AG20443 (cell line): ENCODE results near the gene ARHGEF12.

ENCODE experiments used
- DNase-seq: peaks from one replicate; pipeline ENCODE4 v3.0.0; 2012; ENCODE audit warnings: low spot score, mixed read lengths

ARHGEF12 gene

DNA sequence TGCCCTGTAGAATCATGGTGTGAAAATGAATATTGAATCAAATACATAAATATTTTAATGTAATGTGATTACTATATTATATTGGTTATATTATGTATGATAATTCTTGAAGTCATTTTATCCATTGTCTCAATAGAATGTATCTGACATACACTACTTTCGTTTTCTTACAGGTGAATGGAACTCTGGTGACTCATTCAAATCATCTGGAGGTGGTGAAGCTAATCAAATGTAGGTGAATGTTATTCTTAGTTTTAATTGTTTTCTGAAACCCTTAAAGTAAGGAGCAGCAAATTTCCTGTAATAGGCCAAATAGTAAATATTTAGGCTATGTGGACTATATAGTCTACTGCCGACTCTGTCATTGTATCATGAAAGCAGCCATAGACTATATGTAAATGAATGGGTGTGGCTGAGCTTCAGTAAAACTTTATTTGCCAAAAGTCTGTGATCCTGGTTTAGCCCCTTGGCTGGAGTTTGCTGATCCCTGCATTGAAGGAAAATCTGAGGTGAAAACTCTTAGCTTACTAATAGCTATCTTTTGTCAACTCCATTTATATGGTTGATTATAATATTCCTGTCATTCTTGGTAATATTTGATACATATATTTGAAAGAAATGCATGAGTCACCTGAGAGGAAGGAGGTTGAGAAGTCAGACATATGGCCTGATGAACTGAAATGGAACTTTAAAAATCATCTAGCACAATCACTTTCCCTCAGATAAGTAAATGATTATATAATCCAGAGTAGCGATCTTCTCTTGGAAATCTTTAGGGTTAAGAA, 88.2 kb downstream of the ARHGEF12 start:
- no peak for DNase-seq

DNA sequence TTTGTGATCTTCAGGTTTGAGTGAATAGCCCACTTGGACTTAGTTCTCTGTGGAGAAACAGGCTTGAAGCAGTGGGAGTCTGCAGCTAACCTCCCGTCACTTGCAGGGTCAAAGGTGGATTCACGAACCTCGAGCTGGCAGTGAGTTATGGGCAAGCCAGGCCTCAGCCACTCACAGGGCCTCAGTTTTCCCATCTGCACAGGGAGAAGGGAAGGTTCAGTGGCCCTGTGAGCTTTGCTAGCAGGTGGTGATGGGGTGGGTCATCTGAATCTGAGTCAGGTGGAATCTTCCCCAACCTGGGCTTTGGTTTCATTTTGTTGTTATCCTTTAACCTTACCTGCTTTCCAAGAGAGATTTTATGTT, 88.7 kb downstream of the ARHGEF12 start:
- no peak for DNase-seq

DNA sequence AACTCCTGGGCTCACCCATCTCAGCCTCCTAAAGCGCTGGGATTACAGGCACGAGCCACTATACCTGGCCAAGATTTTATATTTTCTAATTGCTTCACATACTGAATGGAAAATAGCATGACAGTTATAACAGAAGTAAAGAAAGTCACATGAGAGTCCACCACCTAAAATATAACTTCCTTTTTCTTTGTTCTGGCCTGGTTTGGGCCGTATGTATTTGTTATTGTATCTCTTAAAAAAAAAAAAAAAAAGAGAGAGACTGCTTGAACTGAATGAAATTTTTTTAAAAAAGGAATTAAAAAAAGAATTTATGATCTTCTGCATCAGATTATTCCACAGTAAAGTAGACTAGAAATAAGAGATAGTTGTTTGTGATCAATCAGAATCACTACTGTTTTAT, 89.3 kb downstream of the ARHGEF12 start:
- DNase-seq = no peak

DNA sequence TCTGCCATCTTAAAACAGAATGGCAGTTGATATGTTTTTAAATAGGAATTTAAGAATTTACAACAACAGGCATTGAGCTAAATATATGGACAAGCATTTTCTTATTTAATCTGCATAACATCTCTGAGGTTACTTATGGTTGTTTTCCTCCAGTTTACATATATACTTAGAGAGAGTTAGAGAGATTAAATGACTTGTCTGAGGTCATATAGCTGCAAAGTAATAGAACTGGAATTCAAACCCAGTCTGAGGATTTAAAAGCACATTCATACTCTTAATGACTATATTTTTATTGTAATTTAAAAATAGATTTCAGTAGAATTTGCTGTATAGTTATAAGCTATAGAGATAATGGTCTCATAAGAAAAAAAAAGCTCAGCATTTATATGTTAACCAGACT, 93.9 kb downstream of the ARHGEF12 start:
- no peak for DNase-seq

DNA sequence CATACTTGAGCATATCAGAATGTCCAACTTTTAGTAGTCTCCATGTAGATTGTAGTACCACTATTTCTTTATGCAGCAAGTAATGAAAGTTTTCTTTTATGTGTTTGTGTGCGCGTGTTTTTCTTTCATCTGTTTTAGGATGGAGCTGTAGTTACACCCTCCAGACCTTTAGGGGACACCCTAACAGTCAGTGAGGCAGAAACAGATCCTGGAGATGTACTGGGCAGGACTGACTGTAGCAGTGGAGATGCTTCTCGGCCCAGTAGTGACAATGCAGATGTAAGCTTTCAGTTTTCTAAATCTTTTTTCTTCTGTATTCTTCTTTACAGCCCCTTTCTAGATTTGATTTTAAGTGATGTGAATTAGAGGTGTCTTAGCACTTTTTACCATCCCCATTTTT, 95.4 kb downstream of the ARHGEF12 start:
- peak; percentile 63 for DNase-seq

DNA sequence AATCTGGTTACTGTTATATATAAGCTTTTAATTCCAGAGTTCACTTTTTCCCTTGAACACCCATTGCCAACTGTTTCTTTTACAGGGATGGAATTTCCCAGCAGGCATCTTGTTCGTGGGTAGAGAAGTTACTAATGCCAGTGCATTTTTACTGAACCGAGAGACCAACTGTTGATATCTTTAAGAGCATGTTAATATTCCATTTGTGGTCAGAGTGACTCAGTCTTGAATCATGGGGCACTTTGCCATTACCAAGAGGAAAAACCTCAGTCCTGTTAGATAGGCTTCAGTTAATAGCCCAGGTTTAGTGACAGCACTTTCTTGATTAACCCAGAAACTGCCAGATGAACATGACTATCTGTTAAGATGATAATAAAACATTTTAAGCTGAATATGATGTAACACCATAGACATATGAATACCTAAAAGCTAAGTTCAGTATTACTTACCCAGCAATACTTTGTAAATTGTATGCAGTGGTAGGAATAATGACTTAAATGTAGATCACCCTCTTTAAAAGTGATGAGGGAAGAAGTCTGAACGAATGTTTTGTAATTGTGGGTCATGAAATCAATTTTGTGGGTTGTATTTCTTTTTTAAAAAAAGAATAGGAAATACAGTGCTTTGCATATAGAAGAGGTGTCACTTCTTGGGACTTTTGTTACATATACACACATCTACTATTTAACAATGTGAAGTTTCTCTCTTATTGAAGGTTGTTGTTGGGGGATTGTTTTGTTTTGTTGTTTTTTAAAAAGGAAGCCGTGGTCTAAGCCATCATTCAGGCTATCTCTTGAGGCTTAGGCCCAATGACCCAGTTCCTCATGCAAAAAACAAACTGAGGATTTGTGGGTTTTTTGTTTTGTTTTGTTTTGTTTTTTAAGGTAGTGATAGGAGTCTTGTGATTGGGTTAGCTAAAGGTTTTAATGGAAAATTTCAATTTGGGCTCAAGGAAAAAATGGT, 96.1 kb downstream of the ARHGEF12 start:
- DNase-seq = peak; percentile 82

DNA sequence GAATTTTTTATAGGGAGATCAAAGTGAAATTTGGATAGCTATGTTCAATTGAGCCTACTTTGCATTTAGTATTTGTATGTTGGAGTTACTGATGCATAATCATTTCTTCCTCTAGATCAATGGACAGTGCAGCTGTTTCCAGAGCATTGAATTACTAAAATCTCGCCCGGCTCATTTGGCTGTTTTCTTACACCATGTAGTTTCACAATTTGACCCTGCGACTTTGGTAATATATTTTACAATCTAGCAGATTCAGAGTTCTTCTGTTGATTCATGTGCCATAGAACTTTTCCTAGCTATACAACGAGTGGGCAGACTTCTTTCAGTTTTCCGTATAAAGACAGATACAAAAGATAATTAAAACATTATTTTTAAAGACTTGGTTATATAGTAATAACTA, 105.4 kb downstream of the ARHGEF12 start:
- DNase-seq = no peak

DNA sequence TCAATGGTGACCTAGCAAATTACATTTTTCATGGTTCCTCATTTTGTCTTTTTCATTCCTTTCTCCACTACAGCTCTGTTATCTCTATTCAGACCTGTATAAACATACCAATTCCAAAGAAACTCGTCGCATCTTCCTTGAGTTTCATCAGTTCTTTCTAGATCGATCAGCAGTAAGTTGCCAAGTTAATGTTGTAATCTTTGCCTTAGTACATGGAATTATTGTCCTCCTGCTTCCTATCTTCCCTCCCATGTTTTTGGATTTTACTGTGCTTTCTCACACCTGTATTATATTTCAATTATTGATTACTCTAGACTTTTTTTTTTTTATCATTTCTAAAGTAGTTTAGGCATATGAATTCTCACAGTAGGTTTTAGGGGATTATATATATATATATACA, 105.8 kb downstream of the ARHGEF12 start:
- DNase-seq = no peak

DNA sequence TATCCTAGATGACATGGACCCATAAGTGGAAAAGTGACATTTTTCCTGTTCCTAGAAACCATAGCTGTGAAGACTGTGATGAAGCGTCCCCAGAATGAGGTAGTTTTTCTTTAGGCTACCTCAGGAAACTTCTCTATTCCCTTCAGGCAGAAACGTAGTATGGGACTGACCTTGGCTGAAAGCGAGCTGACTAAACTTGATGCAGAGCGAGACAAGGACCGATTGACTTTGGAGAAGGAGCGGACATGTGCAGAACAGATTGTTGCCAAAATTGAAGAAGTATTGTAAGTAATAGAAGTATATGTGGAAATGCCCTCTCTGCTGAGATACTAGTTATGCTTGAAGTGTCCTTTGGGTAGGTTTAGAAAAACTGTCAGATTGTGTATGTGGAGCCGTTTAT, 110.6 kb downstream of the ARHGEF12 start:
- no peak for DNase-seq

DNA sequence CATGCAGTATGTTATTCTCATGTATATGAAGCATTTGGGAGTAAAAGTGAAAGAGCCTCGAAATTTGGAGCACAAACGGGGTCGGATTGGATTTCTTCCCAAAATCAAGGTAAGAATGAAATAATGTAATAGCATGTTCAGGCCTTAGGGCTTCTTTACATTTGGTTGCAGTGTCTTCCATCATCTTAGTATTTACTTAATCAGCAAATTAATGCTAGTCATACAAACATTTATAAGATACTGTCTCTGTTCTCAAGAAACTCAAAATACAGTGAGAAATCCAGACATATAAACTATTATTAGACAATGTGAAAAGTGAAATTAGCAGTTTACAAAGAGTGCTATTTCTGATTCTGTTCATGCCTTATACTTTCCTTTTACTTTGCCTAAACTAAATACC, 112.0 kb downstream of the ARHGEF12 start:
- DNase-seq = no peak

DNA sequence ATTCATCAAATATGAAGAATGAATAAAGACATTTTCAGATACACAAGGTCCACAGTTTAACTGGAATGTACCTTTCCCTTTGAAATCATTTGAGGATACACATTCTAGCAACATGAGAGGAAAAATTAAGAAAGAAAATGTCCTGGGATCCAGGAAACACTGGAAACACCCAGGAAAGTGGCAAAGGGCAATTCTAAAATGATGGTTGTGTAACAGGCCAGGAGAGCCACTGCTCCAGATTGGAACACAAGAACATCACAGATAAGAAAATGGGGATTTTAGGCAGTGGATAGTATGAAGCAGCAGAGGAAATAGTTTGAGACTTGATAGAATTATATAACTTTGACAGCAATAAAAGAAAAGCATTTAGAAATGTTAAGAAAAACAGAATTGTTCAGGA, 119.3 kb downstream of the ARHGEF12 start:
- no peak for DNase-seq

DNA sequence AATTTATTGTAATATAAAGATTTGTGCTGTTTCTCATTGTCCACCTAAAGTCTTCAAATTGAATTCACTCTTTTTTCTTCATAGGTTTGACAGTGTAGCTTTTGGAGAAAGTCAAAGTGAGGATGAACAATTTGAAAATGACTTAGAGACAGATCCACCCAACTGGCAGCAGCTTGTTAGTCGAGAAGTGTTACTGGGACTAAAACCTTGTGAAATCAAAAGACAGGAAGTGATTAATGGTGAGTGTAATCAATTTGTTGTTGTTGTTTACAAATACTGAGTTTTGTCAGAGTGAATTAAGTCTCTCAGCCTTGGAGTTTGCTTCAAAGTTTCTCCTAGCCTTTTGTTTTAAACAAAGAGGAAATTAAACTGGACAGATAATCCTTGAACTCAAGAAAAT, 121.8 kb downstream of the ARHGEF12 start:
- DNase-seq = no peak

DNA sequence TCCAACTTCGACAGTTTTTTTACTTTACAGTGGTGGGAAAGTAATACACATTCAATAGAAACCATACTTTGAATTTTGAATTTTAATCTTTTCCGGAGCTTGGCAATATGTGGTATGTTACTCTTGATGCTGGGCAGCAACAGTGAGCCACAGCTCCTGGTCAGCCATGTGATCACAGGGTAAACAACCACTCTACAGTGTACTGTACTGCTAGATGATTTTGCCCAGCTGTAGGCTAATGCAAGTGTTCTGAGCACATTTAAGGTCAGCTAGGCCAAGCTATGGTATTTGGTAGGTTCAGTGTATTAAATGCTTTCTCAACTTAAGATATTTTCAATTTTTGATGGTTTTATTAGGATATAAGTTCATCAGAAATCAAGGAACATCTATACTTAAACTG, 126.6 kb downstream of the ARHGEF12 start:
- no peak for DNase-seq

DNA sequence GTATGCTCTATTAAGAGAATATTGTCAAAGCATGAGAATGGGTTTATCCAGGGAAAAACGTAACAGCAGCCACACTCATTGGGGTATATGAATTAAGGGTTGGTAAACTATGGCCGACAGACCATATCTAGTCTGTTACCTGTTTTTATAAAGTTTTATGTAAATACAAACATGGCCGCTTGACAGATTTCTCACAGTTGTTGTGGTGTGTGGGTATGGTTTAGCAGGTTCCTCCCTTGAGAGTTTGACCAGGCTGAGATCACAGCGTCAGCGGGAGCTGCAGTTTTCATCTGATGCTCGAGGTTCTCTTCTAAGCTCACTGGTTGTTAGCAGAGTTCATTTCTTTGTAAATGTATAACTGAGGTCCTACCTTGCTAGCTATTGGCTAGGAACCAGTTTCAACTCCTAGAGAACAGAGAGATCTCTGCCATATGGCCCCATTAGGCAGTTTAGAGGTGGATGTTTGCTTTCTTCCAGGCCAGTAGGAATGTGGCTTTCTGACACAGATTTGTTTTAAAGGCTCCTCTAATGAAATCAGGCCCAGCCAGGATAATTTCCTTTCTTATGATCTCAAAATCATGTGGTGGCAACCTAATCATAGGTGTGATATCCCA, 129.8 kb downstream of the ARHGEF12 start:
- no peak for DNase-seq

DNA sequence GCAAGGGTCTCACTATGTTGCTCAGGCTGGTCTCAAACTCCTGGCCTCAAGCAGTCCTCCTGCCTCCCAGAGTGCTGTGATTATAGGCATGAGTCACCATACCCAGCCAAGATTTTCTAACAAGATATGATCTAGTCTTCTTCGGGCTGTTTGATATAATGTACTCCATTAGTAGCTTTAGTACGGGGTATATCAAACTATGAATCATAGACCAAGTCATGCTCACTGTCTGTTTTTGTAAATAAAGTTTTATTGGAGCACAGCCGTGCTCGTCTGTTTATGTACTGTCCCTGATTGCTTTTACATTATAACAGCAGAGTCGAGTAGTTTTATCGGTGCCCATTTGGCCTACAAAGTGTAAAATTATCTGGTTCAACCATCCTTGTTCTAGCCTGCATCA, 131.4 kb downstream of the ARHGEF12 start:
- no peak for DNase-seq

DNA sequence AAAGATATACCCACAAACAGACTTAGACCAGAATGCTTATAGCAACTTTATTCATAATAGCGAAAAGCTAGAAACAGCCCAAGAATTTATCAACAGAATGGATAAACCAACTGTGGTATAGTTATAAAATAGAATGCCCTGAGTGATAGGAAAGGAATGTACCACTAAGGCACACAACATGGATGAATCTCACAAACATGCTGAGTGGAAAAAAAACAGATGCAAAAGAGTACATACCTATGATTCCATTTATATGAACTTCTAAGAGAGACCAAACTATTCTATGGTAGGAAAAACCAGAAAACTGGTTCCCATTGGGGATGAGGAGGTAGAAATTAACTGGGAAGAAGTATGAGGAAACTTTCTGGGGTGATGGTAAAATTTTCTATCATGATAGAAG, 134.9 kb downstream of the ARHGEF12 start:
- DNase-seq = peak; percentile 68

DNA sequence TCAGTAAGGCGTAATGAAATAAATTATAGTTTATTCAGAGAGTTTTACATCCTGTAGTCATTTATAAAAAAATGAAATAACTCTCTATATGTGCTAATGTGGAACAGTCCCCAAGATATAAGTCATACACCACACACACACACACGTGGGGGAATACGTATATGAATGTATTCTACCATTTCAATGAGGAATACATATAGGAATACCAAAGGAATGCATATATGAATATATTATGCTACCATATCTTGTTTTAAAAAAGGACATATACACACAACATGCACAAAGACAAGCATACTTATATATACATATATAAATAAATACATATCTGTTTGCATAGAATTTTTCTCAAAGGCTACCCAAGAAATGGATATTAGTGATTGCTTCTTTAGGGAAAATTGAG, 135.8 kb downstream of the ARHGEF12 start:
- no peak for DNase-seq

DNA sequence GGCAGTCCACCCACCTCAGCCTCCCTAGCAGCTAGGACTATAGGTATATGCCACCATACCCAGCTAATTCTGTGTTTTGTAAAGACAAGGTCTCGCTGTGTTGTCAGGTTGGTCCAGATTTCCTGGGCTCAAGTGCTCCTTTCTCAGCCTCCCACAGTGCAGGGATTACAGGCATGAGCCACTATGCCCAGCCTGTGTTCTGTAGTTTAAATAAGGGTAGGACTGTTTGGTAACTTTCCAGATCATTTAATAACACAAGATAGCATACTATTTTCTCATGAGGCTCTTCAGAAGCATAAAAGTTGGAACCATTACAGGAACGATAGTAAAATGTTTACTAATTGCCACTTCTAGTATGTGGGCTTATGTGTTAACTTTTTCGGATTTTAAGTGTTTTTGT, 137.3 kb downstream of the ARHGEF12 start:
- DNase-seq = no peak

DNA sequence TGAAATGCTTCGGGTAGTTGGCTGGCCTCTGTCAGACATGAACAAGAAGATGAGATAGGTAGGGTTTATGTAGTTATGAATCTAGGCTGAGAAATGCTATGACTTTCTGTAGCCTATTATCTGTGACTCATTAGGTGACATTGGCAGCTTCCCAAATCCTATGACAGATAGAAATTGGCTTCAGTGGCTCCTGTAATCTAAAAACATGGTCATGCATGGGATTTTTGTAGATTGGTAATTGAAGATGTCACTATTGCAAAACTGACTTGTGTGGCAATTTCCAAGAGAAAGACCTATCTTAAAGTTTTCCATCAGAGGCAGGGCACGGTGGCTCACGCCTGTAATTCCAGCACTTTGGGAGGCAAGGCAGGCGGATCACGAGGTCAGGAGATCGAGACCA, 145.9 kb downstream of the ARHGEF12 start:
- DNase-seq = peak; percentile 11

DNA sequence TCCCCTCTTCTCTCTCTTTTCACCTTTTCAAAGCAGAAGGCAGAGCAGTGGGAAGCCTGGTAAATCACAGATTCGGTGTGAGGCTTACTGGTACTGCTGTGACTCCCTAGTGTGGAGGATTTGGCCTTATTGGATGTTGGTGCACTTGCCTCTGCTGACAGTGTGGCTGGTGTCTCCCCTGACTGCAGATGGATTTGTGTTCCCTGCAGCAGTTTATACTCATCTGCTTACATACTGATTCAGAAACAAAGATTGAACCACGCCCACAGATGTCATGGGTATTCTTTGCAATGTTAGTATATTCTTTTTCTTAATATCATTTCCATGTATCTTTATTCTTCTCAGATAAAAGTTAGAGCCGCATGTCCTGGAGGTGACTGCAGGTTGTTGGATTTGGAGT, 148.5 kb downstream of the ARHGEF12 start:
- no peak for DNase-seq

DNA sequence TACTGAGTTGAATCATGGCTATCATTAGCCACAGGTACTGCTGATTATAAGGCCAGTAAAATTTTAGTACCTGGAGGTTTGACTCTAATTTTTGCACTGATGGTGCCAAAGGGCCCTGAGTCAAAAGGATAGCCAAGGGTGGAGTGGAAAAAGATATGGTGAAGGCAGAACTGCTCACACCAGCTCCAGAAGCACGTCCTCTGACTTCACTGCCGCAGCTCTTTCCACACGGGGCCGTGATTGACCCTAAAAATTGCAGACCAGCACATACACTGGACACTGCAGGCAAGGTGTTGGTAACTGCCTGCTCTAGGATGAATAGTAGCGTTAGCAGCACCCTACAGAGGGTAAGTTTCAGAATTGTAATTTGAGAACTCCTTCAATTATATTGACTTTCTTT, 149.9 kb downstream of the ARHGEF12 start:
- no peak for DNase-seq

DNA sequence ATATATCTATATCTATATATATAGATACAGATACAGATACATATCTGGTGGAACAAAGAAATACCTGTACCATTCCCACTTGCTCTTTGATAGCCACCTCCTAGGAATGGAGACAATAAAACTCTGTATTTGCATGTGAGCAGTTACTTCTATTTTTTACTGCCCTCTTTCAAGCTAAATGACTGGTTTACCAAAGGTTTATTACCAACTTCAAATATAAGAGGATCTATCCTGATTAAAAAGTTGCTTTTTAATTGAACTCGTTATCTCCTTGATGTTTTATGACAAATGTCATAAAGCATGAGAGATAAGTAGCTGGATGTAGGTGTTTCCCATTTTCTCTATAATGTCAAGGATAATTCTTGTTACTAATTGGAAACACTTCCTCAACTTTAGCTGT, 153.6 kb downstream of the ARHGEF12 start:
- DNase-seq = no peak

DNA sequence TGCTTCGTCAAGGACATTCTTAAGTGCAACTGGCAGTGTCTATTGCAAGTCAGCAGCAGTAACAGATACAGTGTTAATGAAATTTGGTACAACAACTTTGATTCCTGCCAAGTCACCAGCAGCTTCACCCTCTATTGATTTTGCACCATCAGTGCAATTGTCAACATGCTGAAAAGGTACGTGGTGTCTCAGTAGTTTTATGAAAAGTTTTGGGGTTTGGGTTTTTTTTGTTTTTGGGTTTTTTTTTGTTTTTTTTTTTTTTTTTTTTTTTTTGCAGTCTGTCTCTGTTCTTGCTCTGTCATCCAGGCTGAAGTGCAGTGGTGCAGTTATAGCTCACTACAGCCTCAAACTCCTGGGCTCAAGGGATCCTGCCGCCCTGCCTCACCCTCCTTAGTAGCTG, 156.3 kb downstream of the ARHGEF12 start:
- DNase-seq = no peak
